ENCODE data around the gene RETREG1.
A peak's percentile ranks its signal among the peaks of the same experiment; 100 is the strongest.

DNA sequence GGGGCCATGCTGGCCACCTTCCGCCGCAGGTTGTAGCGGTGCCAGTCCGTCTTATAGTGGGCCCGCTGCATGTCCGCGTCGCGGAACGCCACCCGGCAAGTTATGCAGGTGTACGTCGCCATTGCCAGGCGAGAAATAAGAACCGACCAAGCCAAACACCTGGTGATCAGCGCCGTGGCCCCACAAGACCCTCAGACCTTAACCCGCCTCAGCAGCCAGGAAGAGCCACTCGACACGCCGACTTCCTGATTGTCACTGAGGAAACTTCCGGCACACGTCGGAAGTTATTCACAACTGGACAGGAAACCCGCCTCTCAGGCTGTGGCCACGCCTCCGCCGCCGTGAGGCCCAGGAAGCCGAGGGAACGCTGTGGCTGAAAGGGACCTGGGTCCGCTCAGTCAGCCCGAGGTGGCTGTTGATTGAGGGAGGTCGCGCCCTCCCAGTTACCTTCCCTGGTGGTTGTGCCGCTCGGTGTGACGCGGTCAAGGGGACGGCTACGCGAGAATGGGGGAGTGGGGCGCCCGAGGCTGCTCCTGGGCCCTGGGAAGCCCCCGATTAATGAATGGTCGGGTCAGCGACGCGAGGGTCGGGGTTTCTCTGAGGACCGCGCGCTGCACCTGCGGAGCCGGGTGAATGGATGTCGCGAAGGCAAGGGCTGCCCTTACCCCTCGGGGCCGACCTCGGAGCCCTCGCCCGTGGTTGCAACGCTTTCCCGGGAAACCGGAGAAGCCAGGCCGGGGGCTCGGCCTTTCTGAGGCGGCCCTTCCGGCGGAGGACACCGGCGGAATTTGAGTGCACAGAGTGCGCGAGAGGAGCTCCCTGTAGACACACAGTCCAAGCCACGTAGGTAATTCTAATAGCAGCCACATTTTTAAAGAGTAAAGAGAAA is 151.0 kb downstream of the RETREG1 start, which contains the start of gene ZNF622:
- TF ChIP-seq, protein P1, sequence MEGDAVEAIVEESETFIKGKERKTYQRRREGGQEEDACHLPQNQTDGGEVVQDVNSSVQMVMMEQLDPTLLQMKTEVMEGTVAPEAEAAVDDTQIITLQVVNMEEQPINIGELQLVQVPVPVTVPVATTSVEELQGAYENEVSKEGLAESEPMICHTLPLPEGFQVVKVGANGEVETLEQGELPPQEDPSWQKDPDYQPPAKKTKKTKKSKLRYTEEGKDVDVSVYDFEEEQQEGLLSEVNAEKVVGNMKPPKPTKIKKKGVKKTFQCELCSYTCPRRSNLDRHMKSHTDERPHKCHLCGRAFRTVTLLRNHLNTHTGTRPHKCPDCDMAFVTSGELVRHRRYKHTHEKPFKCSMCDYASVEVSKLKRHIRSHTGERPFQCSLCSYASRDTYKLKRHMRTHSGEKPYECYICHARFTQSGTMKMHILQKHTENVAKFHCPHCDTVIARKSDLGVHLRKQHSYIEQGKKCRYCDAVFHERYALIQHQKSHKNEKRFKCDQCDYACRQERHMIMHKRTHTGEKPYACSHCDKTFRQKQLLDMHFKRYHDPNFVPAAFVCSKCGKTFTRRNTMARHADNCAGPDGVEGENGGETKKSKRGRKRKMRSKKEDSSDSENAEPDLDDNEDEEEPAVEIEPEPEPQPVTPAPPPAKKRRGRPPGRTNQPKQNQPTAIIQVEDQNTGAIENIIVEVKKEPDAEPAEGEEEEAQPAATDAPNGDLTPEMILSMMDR (IDR thresholded peaks at IDR 0.05) = no peak
- TF ChIP-seq POLR2A (IDR thresholded peaks at IDR 0.05) = peak; percentile 31 to 90

Data from heart left ventricle (tissue), 13 donors.